ENCODE measurements around the gene TARS3. TPM values are rescaled to one million over a fixed set of nuclear protein-coding genes. Genes with fewer than 3 reads are reported as not detected.
"Not testable (repeated sequence)": the region's sequence is repeated elsewhere in the genome, so short reads cannot be mapped to it uniquely, and the experiment has no call there.

The TARS3 gene
- total RNA-seq (10 to 100 TPM; 35.8 to 39.8 TPM), polyA plus RNA-seq (10 to 100 TPM in 1 of 2 donors, 1 to 10 TPM in 1; 8.9 to 17.2 TPM)

DNA sequence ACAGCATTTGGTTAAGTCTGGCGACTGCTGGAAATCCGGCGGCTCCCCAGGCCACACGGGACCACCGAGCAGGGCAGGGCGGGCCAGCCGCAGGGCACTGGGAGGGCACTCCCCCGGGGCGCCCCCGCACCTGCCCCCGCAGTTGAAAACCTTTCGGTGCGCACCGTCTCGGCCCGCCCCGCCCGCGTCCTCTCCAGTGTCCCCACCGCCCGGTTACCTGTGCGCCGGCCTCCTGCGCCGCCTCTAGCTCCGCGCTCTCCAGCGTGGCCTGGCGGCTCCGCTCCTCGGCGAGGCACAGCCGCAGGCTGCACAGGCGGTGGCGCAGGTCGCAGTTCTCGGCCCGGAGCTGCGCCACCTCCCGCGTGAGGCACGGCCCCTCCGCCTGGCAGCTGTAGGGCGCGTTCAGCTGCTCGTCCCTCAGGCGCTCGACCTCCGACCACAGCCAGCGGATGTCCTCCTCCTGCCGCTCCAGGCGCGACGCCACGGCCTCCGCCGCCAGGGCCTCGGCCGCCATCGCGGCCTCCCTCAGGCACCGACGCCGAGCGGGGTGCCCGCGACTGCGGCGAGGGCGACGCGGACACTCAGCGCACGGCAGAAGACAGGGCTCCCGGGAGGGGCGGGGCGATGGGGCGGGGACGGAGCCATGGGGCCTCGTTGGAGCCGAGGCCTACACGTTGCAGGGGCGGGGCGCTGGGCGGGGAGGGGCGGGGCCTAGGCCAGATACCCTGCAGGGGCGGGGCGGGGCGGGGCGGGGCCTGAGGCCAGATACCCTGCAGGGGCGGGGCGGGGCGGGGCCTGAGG lies at the start of gene TARS3:
TARS3 (minus strand) TSS at position 600 of the 801 bp plus-strand sequence; CDS start at position 514, 86 bp downstream.
- H3K4me3 ChIP-seq (ENCODE audit: low read length in 2 of 2): peak within 1 kb of the TSS; percentile 45 to 76

DNA sequence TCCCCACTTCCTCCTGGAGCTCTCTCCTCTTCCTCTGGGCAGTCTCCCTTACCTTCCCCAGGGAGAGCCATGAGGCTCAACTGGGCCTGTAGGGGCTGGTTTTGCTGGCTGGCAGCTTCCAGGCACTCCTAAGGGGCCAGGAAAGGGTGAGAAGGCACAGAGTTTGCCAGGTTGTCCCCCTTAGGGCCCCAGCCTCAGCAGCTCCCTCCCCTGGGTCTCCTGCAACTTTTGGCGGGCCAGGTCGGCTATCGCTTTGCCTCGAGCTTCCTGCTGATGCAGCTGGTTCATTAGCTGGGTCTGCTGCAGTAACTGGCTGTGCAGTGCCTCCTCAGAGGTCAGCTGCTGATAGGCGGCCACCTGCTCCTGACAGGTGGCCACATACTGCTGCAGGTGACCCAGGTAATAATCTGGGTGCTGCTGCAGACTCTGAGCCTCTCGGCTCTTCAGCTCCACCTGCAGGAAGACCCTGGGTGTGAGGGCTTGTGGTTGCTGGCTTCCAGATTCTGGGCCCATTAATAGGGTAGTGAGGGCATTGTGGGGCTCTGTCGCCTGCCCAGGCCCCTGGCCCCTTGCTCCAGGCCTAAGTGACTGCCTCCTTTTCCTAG lies 49.3 kb upstream of the TARS3 start:
- Histone ChIP-seq H3K27me3 (ENCODE audit: insufficient read depth, low read length) (no peaks in the 10 kb centered on the region), H3K27ac (ENCODE audit: low read depth, low read length) (no peak overlapping the region), H3K9me3 (ENCODE audit: control insufficient read depth in 1 of 2, low read length in 2 of 2) (no peaks in the 10 kb centered on the region), H3K4me1 (ENCODE audit: insufficient read depth, low read length) (no peaks in the 10 kb centered on the region), H3K36me3 (ENCODE audit: insufficient read depth, low read length) (no peaks in the 10 kb centered on the region), H3K4me3 (ENCODE audit: low read length in 2 of 2) (no peak overlapping the region)
- intact Hi-C loops (cut with micrococcal nuclease): no loop called here
- ChIA-PET CTCF (ENCODE audit: partially characterized antibody) (no interaction called here), POLR2A (ENCODE audit: partially characterized antibody) (interaction anchor here (0.6 kb wide), 1 partner anchor 51 kb away, joined by 4 read pairs; no protein-coding TSS in a partner anchor)
- Mint-ChIP-seq H3K9me3 (no peaks in the 10 kb centered on the region), H3K27me3 (peaks cover 0 to 1% of the 10 kb centered on the region in 2 donors), H3K27ac (no peak overlapping the region), H3K4me1 (no peaks in the 10 kb centered on the region), H3K36me3 (no peaks in the 10 kb centered on the region), H3K4me3 (no peak overlapping the region)
- DNase-seq: peak in 2 of 5 donors; percentile 4 to 8

More for the DNA sequence above, at the start of gene TARS3:
- peaks cover 17 to 43% (median 30%) of the 10 kb centered on the region in 4 donors for H3K4me1 Mint-ChIP-seq
- H3K36me3 Mint-ChIP-seq: peaks cover 28 to 37% of the 10 kb centered on the region in 2 donors
- H3K36me3 ChIP-seq (ENCODE audit: insufficient read depth, low read length): peaks cover 29% of the 10 kb centered on the region
- peak within 1 kb of the TSS; percentile 75 for H3K27ac ChIP-seq (ENCODE audit: low read depth, low read length)
- no peaks in the 10 kb centered on the region for H3K27me3 Mint-ChIP-seq
- ChIA-PET POLR2A (ENCODE audit: partially characterized antibody) (interaction anchor here (0.9 to 2.9 kb wide), 16 partner anchors 8 to 1798 kb away, joined by 3 to 29 read pairs (median 3); partner anchors contain the start of genes SNRPA1 and TM2D3), CTCF (ENCODE audit: partially characterized antibody) (interaction anchor here (1.1 to 1.3 kb wide), 4 partner anchors 19 to 82 kb away, joined by 3 to 7 read pairs (median 4); no protein-coding TSS in a partner anchor)
- H3K27me3 ChIP-seq (ENCODE audit: insufficient read depth, low read length): no peaks in the 10 kb centered on the region
- H3K9me3 Mint-ChIP-seq: no peaks in the 10 kb centered on the region
- peaks cover 22% of the 10 kb centered on the region for H3K4me1 ChIP-seq (ENCODE audit: insufficient read depth, low read length)
- intact Hi-C loops (cut with micrococcal nuclease): loop anchor here (1.0 kb wide), 4 partner anchors 22 to 1122 kb away; partner anchors contain the start of genes ASB7, LINS1, SNRPA1 and TM2D3
- H3K9me3 ChIP-seq (ENCODE audit: control insufficient read depth in 1 of 2, low read length in 2 of 2): no peaks in the 10 kb centered on the region
- H3K27ac Mint-ChIP-seq: peak within 1 kb of the TSS; percentile 87 to 95 (median 91)
- DNase-seq: peak; percentile 90 to 97 (median 90)
- H3K4me3 Mint-ChIP-seq: peak within 1 kb of the TSS; percentile 83 to 97 (median 92)

DNA sequence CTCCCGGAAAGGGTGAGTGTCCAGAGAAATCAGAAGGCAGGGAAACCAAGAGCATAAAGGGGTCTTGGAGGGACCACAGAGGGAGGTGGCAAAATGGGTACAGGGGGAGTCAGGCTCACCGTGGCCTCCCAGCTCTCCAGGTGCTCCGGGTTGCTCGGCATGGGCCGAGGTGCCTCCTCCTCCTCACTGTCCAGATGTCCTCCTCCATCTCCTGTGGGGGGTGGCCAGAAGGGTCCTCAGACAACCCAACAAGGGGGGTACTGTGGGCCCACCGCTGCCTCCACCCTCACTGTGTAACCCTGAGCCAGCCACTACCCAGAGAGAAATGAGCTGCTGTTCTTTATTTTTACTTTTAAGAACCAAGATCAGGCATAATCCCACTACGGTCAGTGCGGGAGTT lies 48.6 kb upstream of the TARS3 start:
- H3K9me3 Mint-ChIP-seq: no peaks in the 10 kb centered on the region
- no peak overlapping the region for H3K4me3 Mint-ChIP-seq
- H3K27me3 ChIP-seq (ENCODE audit: insufficient read depth, low read length): no peaks in the 10 kb centered on the region
- H3K27me3 Mint-ChIP-seq: no peaks in the 10 kb centered on the region
- H3K27ac Mint-ChIP-seq: no peak overlapping the region
- intact Hi-C loops (cut with micrococcal nuclease): no loop called here
- no peak overlapping the region for H3K4me3 ChIP-seq (ENCODE audit: low read length in 2 of 2)
- no peaks in the 10 kb centered on the region for H3K9me3 ChIP-seq (ENCODE audit: control insufficient read depth in 1 of 2, low read length in 2 of 2)
- POLR2A ChIA-PET (ENCODE audit: partially characterized antibody): no interaction called here
- H3K4me1 ChIP-seq (ENCODE audit: insufficient read depth, low read length): no peaks in the 10 kb centered on the region
- no peak for DNase-seq
- no peaks in the 10 kb centered on the region for H3K36me3 ChIP-seq (ENCODE audit: insufficient read depth, low read length)
- H3K27ac ChIP-seq (ENCODE audit: low read depth, low read length): no peak overlapping the region
- CTCF ChIA-PET (ENCODE audit: partially characterized antibody): no interaction called here
- no peaks in the 10 kb centered on the region for H3K4me1 Mint-ChIP-seq
- H3K36me3 Mint-ChIP-seq: no peaks in the 10 kb centered on the region

DNA sequence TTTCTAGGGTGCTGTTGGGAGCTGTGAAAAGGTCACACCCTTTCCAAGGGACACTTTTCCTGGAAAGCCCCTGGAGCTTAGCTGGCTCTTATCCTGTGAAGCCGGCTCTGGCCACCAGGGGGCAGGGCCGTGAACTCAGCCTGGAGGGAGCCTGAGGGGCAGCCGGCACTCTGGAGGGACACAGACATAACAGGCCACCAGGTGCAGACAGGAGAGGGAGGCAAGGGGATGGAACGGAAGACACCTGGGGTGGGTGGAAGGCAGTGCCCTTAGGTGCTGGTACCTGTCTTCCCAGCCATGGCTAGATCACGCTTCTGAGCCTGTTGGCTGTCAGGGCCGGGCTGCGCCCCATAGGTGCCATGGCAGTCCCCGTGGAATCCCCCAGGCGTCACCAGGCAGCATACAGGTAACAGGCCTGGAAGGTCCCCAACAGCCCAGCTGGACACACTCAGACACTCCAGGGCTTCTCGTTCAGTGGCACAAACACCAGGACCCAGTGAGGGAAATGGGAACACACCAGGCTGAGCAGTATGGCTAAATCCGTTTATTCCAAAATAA lies 42.9 kb upstream of the TARS3 start:
- H3K4me1 Mint-ChIP-seq; H3K9me3 ChIP-seq (ENCODE audit: control insufficient read depth in 1 of 2, low read length in 2 of 2); intact Hi-C loops (cut with micrococcal nuclease); H3K27me3 Mint-ChIP-seq; H3K4me3 Mint-ChIP-seq; POLR2A ChIA-PET (ENCODE audit: partially characterized antibody); H3K27ac Mint-ChIP-seq; H3K36me3 Mint-ChIP-seq; H3K36me3 ChIP-seq (ENCODE audit: insufficient read depth, low read length); H3K9me3 Mint-ChIP-seq; H3K4me3 ChIP-seq (ENCODE audit: low read length in 2 of 2); CTCF ChIA-PET (ENCODE audit: partially characterized antibody); H3K4me1 ChIP-seq (ENCODE audit: insufficient read depth, low read length); H3K27me3 ChIP-seq (ENCODE audit: insufficient read depth, low read length); H3K27ac ChIP-seq (ENCODE audit: low read depth, low read length): not testable (repeated sequence)
- DNase-seq: peak in 1 of 5 donors; percentile 36

DNA sequence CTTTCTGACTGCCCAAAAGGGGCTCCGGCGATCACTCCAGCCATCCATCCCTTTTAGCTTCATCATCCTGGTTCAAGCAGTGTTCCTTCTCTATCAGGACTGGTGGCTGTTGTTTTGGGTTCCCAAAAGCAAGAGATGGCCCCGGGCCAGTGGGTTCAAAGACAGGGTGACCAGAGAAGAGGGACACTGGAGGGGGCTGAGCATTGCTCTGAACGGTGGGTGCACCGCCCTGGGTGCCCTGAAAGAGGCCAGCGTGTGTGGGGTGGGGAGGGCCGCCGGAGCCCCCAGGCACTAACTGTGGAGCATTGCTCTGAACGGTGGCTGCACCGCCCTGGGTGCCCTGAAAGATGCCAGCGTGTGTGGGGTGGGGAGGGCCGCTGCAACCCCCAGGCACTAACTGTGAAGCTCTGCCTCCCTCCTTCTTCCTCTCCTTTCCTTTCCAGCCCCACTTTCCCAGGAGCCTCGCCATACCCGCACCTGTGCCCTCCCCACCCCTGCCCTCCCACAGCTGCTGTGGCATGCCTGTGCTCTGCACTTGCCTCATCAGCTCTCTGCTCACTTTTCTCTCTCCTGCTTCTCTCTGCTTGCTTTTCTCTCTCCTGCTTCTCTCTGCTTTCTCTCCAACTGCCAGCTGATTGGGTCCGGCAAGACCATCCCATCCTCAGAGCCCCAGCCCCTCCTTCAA lies 41.6 kb upstream of the TARS3 start:
- DNase-seq: no peak
- no peaks in the 10 kb centered on the region for H3K4me1 ChIP-seq (ENCODE audit: insufficient read depth, low read length)
- ChIA-PET POLR2A (ENCODE audit: partially characterized antibody) (no interaction called here), CTCF (ENCODE audit: partially characterized antibody) (no interaction called here)
- no peak overlapping the region for H3K4me3 Mint-ChIP-seq
- intact Hi-C loops (cut with micrococcal nuclease): no loop called here
- H3K27ac Mint-ChIP-seq: no peak overlapping the region
- H3K9me3 ChIP-seq (ENCODE audit: control insufficient read depth in 1 of 2, low read length in 2 of 2): no peaks in the 10 kb centered on the region
- peaks cover 0 to 3% (median 0%) of the 10 kb centered on the region in 8 donors for H3K9me3 Mint-ChIP-seq
- no peaks in the 10 kb centered on the region for H3K36me3 ChIP-seq (ENCODE audit: insufficient read depth, low read length)
- no peak overlapping the region for H3K4me3 ChIP-seq (ENCODE audit: low read length in 2 of 2)
- H3K27ac ChIP-seq (ENCODE audit: low read depth, low read length): no peak overlapping the region
- no peaks in the 10 kb centered on the region for H3K27me3 ChIP-seq (ENCODE audit: insufficient read depth, low read length)
- no peaks in the 10 kb centered on the region for H3K36me3 Mint-ChIP-seq
- no peaks in the 10 kb centered on the region for H3K27me3 Mint-ChIP-seq
- H3K4me1 Mint-ChIP-seq: no peaks in the 10 kb centered on the region

DNA sequence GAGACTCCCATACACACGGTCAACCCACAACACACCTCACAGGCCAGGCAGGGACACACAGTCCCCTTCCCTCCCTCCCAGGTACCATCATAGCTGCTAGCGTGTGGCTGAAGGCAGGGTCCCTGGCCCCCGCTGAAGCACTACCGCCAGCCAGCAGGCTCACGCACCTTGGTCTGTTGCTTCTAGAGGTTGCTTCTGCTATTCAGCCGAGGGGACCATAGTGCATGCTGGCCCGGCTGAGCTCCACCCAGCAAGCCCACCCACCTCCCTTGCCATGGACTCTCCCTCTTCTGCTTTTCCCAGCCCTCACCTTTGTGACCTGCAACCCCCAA lies 41.0 kb upstream of the TARS3 start:
- H3K27me3 Mint-ChIP-seq; POLR2A ChIA-PET (ENCODE audit: partially characterized antibody); H3K36me3 ChIP-seq (ENCODE audit: insufficient read depth, low read length); intact Hi-C loops (cut with micrococcal nuclease); H3K27ac ChIP-seq (ENCODE audit: low read depth, low read length); CTCF ChIA-PET (ENCODE audit: partially characterized antibody); H3K9me3 ChIP-seq (ENCODE audit: control insufficient read depth in 1 of 2, low read length in 2 of 2); H3K27ac Mint-ChIP-seq; H3K36me3 Mint-ChIP-seq; H3K27me3 ChIP-seq (ENCODE audit: insufficient read depth, low read length); H3K4me3 ChIP-seq (ENCODE audit: low read length in 2 of 2); H3K9me3 Mint-ChIP-seq; H3K4me1 Mint-ChIP-seq; H3K4me3 Mint-ChIP-seq; H3K4me1 ChIP-seq (ENCODE audit: insufficient read depth, low read length); DNase-seq: not testable (repeated sequence)
